Measurements from ENCODE around the gene ADTRP. TPM values are rescaled to one million over a fixed set of nuclear protein-coding genes. Genes with fewer than 3 reads are reported as not detected.
"Not testable (repeated sequence)": the region's sequence is repeated elsewhere in the genome, so short reads cannot be mapped to it uniquely, and the experiment has no call there.

The ADTRP gene
- total RNA-seq, 1 donor from 2014 or later, result 0.68 TPM

DNA sequence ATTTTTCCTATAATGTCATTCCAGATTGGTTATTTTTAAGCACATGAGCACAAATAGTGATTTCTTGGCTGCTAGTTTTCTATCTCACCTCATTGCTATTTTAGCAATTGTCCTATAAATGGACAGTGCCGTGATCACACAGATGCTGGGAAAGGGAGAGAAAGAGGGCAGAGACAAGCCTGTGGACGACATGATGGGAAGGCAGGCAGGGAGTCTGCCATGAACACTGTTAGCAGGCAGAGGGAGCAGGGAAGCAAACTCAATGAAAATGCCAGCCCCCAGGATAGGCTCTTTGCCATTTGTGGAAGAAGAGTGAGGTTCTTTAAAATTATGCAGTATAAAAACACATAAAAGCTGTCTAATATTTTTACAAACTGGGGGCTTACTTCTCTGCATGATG is 96.8 kb downstream of the ADTRP start:
- no peaks in the 10 kb centered on the region for H3K79me2 ChIP-seq (ENCODE audit: insufficient read depth, low read length)
- H3K27ac Mint-ChIP-seq (ENCODE audit: unreplicated experiment), result no peak overlapping the region
- no peak for TF ChIP-seq EZH2 (IDR thresholded peaks at IDR 0.05; ENCODE audit: insufficient read depth, low read length)
- TF ChIP-seq, protein P1, sequence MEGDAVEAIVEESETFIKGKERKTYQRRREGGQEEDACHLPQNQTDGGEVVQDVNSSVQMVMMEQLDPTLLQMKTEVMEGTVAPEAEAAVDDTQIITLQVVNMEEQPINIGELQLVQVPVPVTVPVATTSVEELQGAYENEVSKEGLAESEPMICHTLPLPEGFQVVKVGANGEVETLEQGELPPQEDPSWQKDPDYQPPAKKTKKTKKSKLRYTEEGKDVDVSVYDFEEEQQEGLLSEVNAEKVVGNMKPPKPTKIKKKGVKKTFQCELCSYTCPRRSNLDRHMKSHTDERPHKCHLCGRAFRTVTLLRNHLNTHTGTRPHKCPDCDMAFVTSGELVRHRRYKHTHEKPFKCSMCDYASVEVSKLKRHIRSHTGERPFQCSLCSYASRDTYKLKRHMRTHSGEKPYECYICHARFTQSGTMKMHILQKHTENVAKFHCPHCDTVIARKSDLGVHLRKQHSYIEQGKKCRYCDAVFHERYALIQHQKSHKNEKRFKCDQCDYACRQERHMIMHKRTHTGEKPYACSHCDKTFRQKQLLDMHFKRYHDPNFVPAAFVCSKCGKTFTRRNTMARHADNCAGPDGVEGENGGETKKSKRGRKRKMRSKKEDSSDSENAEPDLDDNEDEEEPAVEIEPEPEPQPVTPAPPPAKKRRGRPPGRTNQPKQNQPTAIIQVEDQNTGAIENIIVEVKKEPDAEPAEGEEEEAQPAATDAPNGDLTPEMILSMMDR (IDR thresholded peaks at IDR 0.05; ENCODE audit: insufficient read depth, low read depth, low read length), result no peak
- H3K36me3 ChIP-seq (ENCODE audit: insufficient read depth, low read length), result no peaks in the 10 kb centered on the region
- H3K27me3 ChIP-seq (ENCODE audit: insufficient read depth, low read length), result no peaks in the 10 kb centered on the region
- no peak overlapping the region for H3K4me3 ChIP-seq (ENCODE audit: insufficient read depth, low read depth, low read length)
- peaks cover 3% of the 10 kb centered on the region for H3K36me3 Mint-ChIP-seq (ENCODE audit: low read depth, unreplicated experiment)
- H3K9me3 ChIP-seq (ENCODE audit: insufficient read depth, low read depth, low read length), result peaks cover 3% of the 10 kb centered on the region
- H3K9me3 Mint-ChIP-seq (ENCODE audit: unreplicated experiment), result peaks cover 11% of the 10 kb centered on the region
- FAIRE-seq (no peak), DNase-seq (ENCODE audit: low read depth) (no peak)
- no peak overlapping the region for H3K9ac ChIP-seq (ENCODE audit: low read length)
- H3K4me1 Mint-ChIP-seq (ENCODE audit: low read depth, unreplicated experiment), result peaks cover 20% of the 10 kb centered on the region
- no peaks in the 10 kb centered on the region for H4K20me1 ChIP-seq (ENCODE audit: insufficient read depth, low read length)
- H3K27ac ChIP-seq (ENCODE audit: low read depth, low read length), result no peak overlapping the region
- peaks cover 5% of the 10 kb centered on the region for H3K4me1 ChIP-seq (ENCODE audit: insufficient read depth, low read length)
- H3K4me2 ChIP-seq (ENCODE audit: low read length), result no peak overlapping the region
- no peak overlapping the region for H2AFZ ChIP-seq (ENCODE audit: low read depth, low read length)
- no peaks in the 10 kb centered on the region for H3K27me3 Mint-ChIP-seq (ENCODE audit: low read depth, unreplicated experiment)
- no peak overlapping the region for H3K4me3 Mint-ChIP-seq (ENCODE audit: unreplicated experiment)

DNA sequence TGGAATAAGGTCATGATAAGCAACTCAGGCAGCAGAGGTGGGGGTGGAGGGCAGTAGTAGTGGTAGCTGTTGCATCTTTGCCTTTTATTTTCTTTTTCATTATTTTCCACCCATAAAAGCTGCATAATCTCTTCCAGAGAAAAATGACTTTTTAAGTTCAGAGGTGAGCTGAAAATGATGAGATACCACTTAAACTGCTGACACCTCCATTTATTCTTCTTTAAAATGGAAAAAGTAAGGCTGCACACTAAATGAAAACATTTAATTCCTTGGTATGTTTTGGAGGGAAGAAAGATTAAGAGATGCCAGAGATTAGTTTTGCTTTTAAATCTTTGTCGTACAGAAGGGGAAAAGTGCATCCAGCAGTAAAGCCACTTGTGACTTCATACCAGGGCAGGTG is 97.2 kb downstream of the ADTRP start:
- Histone ChIP-seq H4K20me1 (ENCODE audit: insufficient read depth, low read length) (no peaks in the 10 kb centered on the region), H3K79me2 (ENCODE audit: insufficient read depth, low read length) (no peaks in the 10 kb centered on the region), H3K4me1 (ENCODE audit: insufficient read depth, low read length) (peaks cover 5% of the 10 kb centered on the region), H3K27me3 (ENCODE audit: insufficient read depth, low read length) (no peaks in the 10 kb centered on the region), H3K4me2 (ENCODE audit: low read length) (no peak overlapping the region), H3K9me3 (ENCODE audit: insufficient read depth, low read depth, low read length) (peaks cover 3% of the 10 kb centered on the region), H3K27ac (ENCODE audit: low read depth, low read length) (no peak overlapping the region), H3K9ac (ENCODE audit: low read length) (no peak overlapping the region), H2AFZ (ENCODE audit: low read depth, low read length) (no peak overlapping the region), H3K36me3 (ENCODE audit: insufficient read depth, low read length) (no peaks in the 10 kb centered on the region), H3K4me3 (ENCODE audit: insufficient read depth, low read depth, low read length) (no peak overlapping the region)
- Mint-ChIP-seq H3K4me3 (ENCODE audit: unreplicated experiment) (no peak overlapping the region), H3K36me3 (ENCODE audit: low read depth, unreplicated experiment) (peaks cover 3% of the 10 kb centered on the region), H3K4me1 (ENCODE audit: low read depth, unreplicated experiment) (peaks cover 17% of the 10 kb centered on the region), H3K27ac (ENCODE audit: unreplicated experiment) (no peak overlapping the region), H3K27me3 (ENCODE audit: low read depth, unreplicated experiment) (no peaks in the 10 kb centered on the region), H3K9me3 (ENCODE audit: unreplicated experiment) (peaks cover 11% of the 10 kb centered on the region)
- DNase-seq (ENCODE audit: low read depth) (no peak), FAIRE-seq (no peak)
- TF ChIP-seq EZH2 (IDR thresholded peaks at IDR 0.05; ENCODE audit: insufficient read depth, low read length), result no peak
- TF ChIP-seq, protein P1 (IDR thresholded peaks at IDR 0.05; ENCODE audit: insufficient read depth, low read depth, low read length), result no peak

DNA sequence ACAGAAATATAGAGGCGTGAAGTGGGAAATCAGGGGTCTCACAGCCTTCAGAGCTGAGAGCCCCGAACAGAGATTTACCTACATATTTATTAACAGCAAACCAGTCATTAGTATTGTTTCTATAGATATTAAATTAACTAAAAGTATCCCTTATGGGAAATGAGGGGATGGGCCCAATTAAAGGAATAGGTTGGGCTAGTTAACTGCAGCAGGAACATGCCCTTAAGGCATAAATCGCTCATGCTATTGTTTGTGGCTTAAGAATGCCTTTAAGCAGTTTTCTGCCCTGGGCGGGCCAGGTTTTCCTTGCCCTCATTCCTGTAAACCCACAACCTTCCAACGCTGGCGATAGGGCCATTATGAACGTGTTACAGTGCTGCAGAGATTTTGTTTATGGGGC is 98.1 kb downstream of the ADTRP start:
- peaks cover 11% of the 10 kb centered on the region for H3K9me3 Mint-ChIP-seq (ENCODE audit: unreplicated experiment)
- DNase-seq (ENCODE audit: low read depth), result not testable (repeated sequence)

More for the DNA sequence above, 98.1 kb downstream of the ADTRP start:
- not testable (repeated sequence) for H3K4me1 ChIP-seq (ENCODE audit: insufficient read depth, low read length); H3K27me3 Mint-ChIP-seq (ENCODE audit: low read depth, unreplicated experiment); H3K27me3 ChIP-seq (ENCODE audit: insufficient read depth, low read length); H3K27ac ChIP-seq (ENCODE audit: low read depth, low read length); H4K20me1 ChIP-seq (ENCODE audit: insufficient read depth, low read length); FAIRE-seq; H2AFZ ChIP-seq (ENCODE audit: low read depth, low read length); H3K9me3 ChIP-seq (ENCODE audit: insufficient read depth, low read depth, low read length); H3K36me3 ChIP-seq (ENCODE audit: insufficient read depth, low read length); H3K4me2 ChIP-seq (ENCODE audit: low read length); H3K36me3 Mint-ChIP-seq (ENCODE audit: low read depth, unreplicated experiment); H3K4me3 Mint-ChIP-seq (ENCODE audit: unreplicated experiment); H3K27ac Mint-ChIP-seq (ENCODE audit: unreplicated experiment); H3K4me3 ChIP-seq (ENCODE audit: insufficient read depth, low read depth, low read length); H3K79me2 ChIP-seq (ENCODE audit: insufficient read depth, low read length); H3K4me1 Mint-ChIP-seq (ENCODE audit: low read depth, unreplicated experiment); H3K9ac ChIP-seq (ENCODE audit: low read length)

Measured in astrocyte (in vitro differentiated cells and primary cell).